HepG2 (cell line): Measurements from ENCODE around the gene FNDC8. TPM values are rescaled to one million over a fixed set of nuclear protein-coding genes. Genes with fewer than 3 reads are reported as not detected.

Experiments
- ADNP ChIP-seq: sonication (generic); formaldehyde crosslinking; IDR thresholded peaks from 2 replicates; pipeline ENCODE4 v1.4.0; 2020; ENCODE audit warnings: missing genetic modification reagents
- AGO1 ChIP-seq: fragments of 200-400 bp; formaldehyde crosslinking; IDR thresholded peaks from 2 replicates; pipeline ENCODE4 v1.6.1; 2017; ENCODE audit warnings: mild to moderate bottlenecking, low read depth, low read length, moderate library complexity; ENCODE audit not compliant: poor library complexity, severe bottlenecking
- AHR ChIP-seq: IDR thresholded peaks from 2 replicates; pipeline ENCODE4 v1.6.1; 2018; ENCODE audit warnings: missing genetic modification reagents, missing compliant biosample characterization
- ARID4A ChIP-seq: sonication (generic); formaldehyde crosslinking; IDR thresholded peaks from 2 replicates; pipeline ENCODE4 v1.5.0; 2020; ENCODE audit warnings: mild to moderate bottlenecking, missing genetic modification reagents, borderline replicate concordance
- ARNT2 ChIP-seq: sonication (generic); formaldehyde crosslinking; IDR thresholded peaks from 2 replicates; pipeline ENCODE4 v1.8.0; 2022; ENCODE audit warnings: mild to moderate bottlenecking, low read depth, missing genetic modification reagents, moderate library complexity
- EZH2 ChIP-seq: conservative IDR thresholded peaks from 2 replicates; pipeline ENCODE4 v1.6.1; 2012; ENCODE audit warnings: mild to moderate bottlenecking, low read depth, low read length, moderate library complexity
- FUBP1 ChIP-seq: sonication (generic); formaldehyde crosslinking; IDR thresholded peaks from 2 replicates; pipeline ENCODE4 v1.5.1; 2020; ENCODE audit warnings: missing genetic modification reagents, mild to moderate bottlenecking, borderline replicate concordance
- HIC2 ChIP-seq: sonication (generic); formaldehyde crosslinking; IDR thresholded peaks from 2 replicates; pipeline ENCODE4 v1.9.0; 2022; ENCODE audit warnings: low read depth, missing genetic modification reagents
- HNF4A ChIP-seq: sonication (generic); formaldehyde crosslinking; IDR thresholded peaks from 2 replicates; pipeline ENCODE4 v1.4.0; 2020; ENCODE audit warnings: missing genetic modification reagents
- HOXA7 ChIP-seq: sonication (generic); formaldehyde crosslinking; IDR thresholded peaks from 2 replicates; pipeline ENCODE4 v1.8.1; 2022; ENCODE audit warnings: mild to moderate bottlenecking, missing genetic modification reagents, moderate library complexity
- KMT2A ChIP-seq: sonication (generic); formaldehyde crosslinking; IDR thresholded peaks from 2 replicates; pipeline ENCODE4 v1.4.0; 2020; ENCODE audit warnings: missing genetic modification reagents
- MED13 ChIP-seq: sonication (generic); formaldehyde crosslinking; IDR thresholded peaks from 2 replicates; pipeline ENCODE4 v1.5.0; 2020; ENCODE audit warnings: missing genetic modification reagents
- POLR2A ChIP-seq, 2 experiments: IDR thresholded peaks; 2 replicates each; pipeline ENCODE4 v1.6.1; 2011; ENCODE audit warnings: low read depth in 2 of 2, low read length in 2 of 2, mild to moderate bottlenecking in 1 of 2, moderate library complexity in 1 of 2; ENCODE audit not compliant: insufficient read depth in 1 of 2
- RFXAP ChIP-seq: sonication (generic); formaldehyde crosslinking; IDR thresholded peaks from 2 replicates; pipeline ENCODE4 v1.4.0; 2020; ENCODE audit warnings: missing genetic modification reagents, borderline replicate concordance
- SIN3A ChIP-seq: IDR thresholded peaks from 2 replicates; pipeline ENCODE4 v1.6.1; 2011; ENCODE audit warnings: low read depth, mild to moderate bottlenecking, control low read depth, low read length, borderline replicate concordance
- SP1 ChIP-seq, 2 experiments: fragments of 450-650 bp in 1 of 2; sonication (generic) in 1 of 2; formaldehyde crosslinking in 1 of 2; IDR thresholded peaks; 2 replicates each; pipeline versions ENCODE4 v1.4.0 to v1.6.1; 2016 to 2020; ENCODE audit warnings: missing genetic modification reagents in 1 of 2
- TCF12 ChIP-seq, 2 experiments: fragments of 450-650 bp in 1 of 2; sonication (generic) in 1 of 2; formaldehyde crosslinking in 1 of 2; IDR thresholded peaks; 2 replicates each; pipeline versions ENCODE4 v1.6.1 to v1.8.0; 2017 to 2022; ENCODE audit warnings: antibody characterized with exemption in 1 of 2, mild to moderate bottlenecking in 1 of 2, missing genetic modification reagents in 1 of 2, moderate library complexity in 1 of 2
- TCF7 ChIP-seq: sonication (generic); IDR thresholded peaks from 2 replicates; pipeline ENCODE4 v1.6.1; 2016; ENCODE audit warnings: antibody characterized with exemption, low read depth
- ZNF124 ChIP-seq: sonication (generic); formaldehyde crosslinking; IDR thresholded peaks from 2 replicates; pipeline ENCODE4 v1.4.0; 2020; ENCODE audit warnings: missing genetic modification reagents
- ZNF180 ChIP-seq: sonication (generic); formaldehyde crosslinking; IDR thresholded peaks from 2 replicates; pipeline ENCODE4 v1.4.0; 2020; ENCODE audit warnings: low read depth, missing genetic modification reagents, borderline replicate concordance
- ZNF34 ChIP-seq: sonication (generic); formaldehyde crosslinking; IDR thresholded peaks from 2 replicates; pipeline ENCODE4 v1.4.0; 2020; ENCODE audit warnings: mild to moderate bottlenecking, missing genetic modification reagents, borderline replicate concordance
- ZNF660 ChIP-seq: sonication (generic); formaldehyde crosslinking; IDR thresholded peaks from 2 replicates; pipeline ENCODE4 v1.5.1; 2020; ENCODE audit warnings: mild to moderate bottlenecking, low read depth, missing genetic modification reagents, borderline replicate concordance
- polyA plus RNA-seq, 8 experiments: library from polyadenylated mRNA; depleted of rRNA in 3 of 8; stranded (reverse) in 7 of 8; unstranded in 1 of 8; fragments of >200 nt; fragmentation: Illumina TruSeq in 4 of 8; extraction: Trizol in 4 of 8; gene quantifications; 2 replicates each; pipeline versions ENCODE4 v1.2.1 to v1.2.3, GENCODE V29; 2011 to 2016; ENCODE audit warnings: low read depth in 4 of 8, missing spikeins in 1 of 8, mixed read lengths in 1 of 8; ENCODE audit not compliant: insufficient read depth in 1 of 8
- total RNA-seq, 5 experiments: library from RNA; depleted of rRNA; stranded (reverse); fragments of >200 nt; fragmentation: Illumina TruSeq; extraction: Trizol; gene quantifications; 2 replicates each; pipeline ENCODE4 v1.2.3, GENCODE V29; 2016; ENCODE audit warnings: low read depth in 1 of 5

FNDC8 gene
- total and polyA plus RNA-seq, 2 of the 13 experiments (the other 11 are each of a cell fraction or from before 2014, with no cell fraction given) = not detected

GRCh38 chr17:35079547-35080423, 41.6 kb upstream of the FNDC8 start (continued):
- TF ChIP-seq ARNT2 (CRISPR knock-in tag) (no peak), ZNF180 (CRISPR knock-in tag) (no peak), ZNF124 (no peak), ZNF660 (CRISPR knock-in tag) (no peak), HNF4A (CRISPR knock-in tag) (peak; percentile 45), ADNP (CRISPR knock-in tag) (no peak), ZNF34 (CRISPR knock-in tag) (no peak), SP1 (IDR thresholded peaks at IDR 0.05) (no peak), SP1 (CRISPR knock-in tag; IDR thresholded peaks at IDR 0.05) (no peak; the same call in 1 of the 2 replicates), ARID4A (CRISPR knock-in tag) (peak; percentile 32; the same call in 1 of the 2 replicates), SIN3A (peak; percentile 62; the same call in 1 of the 2 replicates), TCF12 (IDR thresholded peaks at IDR 0.05) (no peak), TCF12 (CRISPR knock-in tag; IDR thresholded peaks at IDR 0.05) (no peak), RFXAP (no peak), KMT2A (CRISPR knock-in tag) (no peak), AGO1 (no peak), HIC2 (CRISPR knock-in tag) (no peak), FUBP1 (CRISPR knock-in tag) (no peak), HOXA7 (no peak), EZH2 (no peak), AHR (CRISPR knock-in tag) (no peak), POLR2A (IDR thresholded peaks at IDR 0.05; ENCODE audit: insufficient read depth in 1 of 2, low read depth in 2 of 2, low read length in 2 of 2) (no peak), TCF7 (peak; percentile 39; the same call in 1 of the 2 replicates), MED13 (no peak)
